ENCODE measurements around the gene CCDC188.

The CCDC188 gene

DNA sequence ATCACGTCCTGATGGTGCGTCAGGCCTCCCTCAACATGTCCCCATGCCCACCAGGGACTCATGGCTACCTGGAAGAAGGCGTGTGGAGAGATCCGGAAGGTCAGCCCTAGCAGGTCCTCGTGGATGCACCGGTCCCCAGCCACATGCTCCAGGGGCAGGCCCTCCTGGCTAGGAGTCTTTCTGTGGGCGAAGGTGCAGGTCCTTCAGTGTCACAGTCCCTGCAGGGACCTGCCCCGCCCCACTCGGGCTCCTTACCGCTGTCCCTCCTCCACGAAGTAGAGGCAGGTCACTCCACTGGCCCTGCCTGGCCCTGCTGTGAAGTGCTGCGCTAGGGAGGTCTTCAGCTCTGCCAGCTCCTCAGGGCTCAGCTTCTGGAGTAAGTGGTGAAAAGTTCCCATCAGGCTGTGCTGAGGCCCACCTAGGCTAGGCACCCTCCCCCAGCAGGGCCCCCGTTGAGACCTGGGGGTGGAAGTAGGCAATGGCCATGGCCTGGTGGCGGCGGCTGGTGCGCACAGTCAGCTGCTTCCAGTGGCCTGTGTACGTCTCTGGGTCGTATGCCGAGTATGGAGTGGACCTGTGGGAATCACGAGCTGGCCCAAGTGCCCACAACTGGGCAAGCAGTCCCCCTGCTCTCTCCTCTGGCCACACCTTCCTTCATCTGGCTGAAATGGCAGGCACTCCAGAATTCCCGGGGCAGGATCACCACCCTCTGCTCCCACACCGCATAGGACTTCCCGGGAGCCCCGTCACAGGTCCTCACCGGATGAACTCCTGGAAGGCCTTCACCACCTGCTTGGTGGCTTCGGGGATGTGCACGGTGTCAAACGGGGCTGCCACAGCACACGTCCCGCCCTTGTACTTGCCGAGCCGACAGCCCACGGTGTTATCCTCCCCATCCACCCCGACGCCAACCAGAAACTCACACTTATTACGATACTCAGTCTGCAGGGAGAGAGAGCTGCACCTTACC lies 36.1 kb downstream of the CCDC188 start:
- TF ChIP-seq MYC (IDR thresholded peaks at IDR 0.05; ENCODE audit: low read depth, low read length) (no peak), CTCF (IDR thresholded peaks at IDR 0.05; ENCODE audit: low read depth, low read length) (no peak), POLR2A (IDR thresholded peaks at IDR 0.05; ENCODE audit: extremely low read depth, insufficient read length) (no peak)
- TF ChIP-seq, protein P1, sequence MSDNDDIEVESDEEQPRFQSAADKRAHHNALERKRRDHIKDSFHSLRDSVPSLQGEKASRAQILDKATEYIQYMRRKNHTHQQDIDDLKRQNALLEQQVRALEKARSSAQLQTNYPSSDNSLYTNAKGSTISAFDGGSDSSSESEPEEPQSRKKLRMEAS (IDR thresholded peaks at IDR 0.05; ENCODE audit: low read depth, low read length), result no peak
- DNase-seq (ENCODE audit: low read depth), result no peak
- H3K4me3 ChIP-seq (ENCODE audit: low read depth, low read length), result no peak overlapping the region

- DNase-seq (ENCODE audit: low read depth), result no peak
- H3K4me3 ChIP-seq (ENCODE audit: low read depth, low read length), result no peak overlapping the region
Observed at GRCh38 chr22:20113551-20114310, 37.1 kb downstream of the CCDC188 start.

DNA sequence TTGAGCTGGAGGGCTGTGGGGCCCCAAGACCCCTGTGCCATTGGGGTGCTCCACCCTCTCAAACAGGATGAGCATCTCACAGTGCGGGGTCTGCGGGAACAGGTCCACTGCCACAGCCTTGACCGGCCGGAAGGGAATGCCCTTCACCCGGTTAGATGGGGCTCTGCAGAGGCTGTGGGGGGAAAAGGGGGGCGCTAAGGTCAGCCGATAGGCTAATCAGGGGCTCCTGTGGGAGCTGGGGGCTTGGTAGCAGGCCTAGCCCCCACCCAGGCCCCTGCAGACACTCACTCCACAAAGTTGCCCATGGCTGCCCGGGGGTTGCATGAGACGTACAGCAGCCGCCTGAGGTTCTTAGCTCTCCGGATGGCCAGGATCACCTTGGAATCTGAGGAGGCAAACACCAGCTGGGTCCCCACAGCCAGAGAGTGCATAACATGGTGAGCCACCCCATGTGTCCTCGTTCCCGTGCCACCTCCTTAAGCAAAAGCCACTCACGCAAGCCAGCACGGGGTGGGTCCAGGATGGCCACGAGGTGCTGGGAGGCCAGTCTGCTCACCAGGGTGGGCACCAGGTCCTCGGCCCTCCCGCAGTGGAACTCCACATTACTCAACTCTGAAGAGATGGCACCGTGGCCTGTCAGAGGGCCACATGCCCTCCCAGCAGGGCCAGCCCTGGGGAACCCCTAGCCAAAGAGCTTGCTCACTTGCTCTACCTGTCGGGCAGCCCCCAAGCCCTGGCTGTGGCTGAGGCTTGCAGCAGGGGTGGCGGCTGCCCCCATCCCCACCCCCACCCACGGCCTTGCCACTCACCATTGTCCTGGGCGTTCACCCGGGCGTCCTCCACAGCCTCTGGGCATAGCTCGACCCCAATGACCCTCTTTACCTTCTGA lies 38.0 kb downstream of the CCDC188 start:
- H3K4me3 ChIP-seq (ENCODE audit: low read depth, low read length), result no peak overlapping the region
- TF ChIP-seq CTCF (IDR thresholded peaks at IDR 0.05; ENCODE audit: low read depth, low read length) (no peak), POLR2A (IDR thresholded peaks at IDR 0.05; ENCODE audit: extremely low read depth, insufficient read length) (no peak), MYC (IDR thresholded peaks at IDR 0.05; ENCODE audit: low read depth, low read length) (no peak)
- TF ChIP-seq, protein P1 (IDR thresholded peaks at IDR 0.05; ENCODE audit: low read depth, low read length), result no peak
- DNase-seq (ENCODE audit: low read depth), result no peak

More at GRCh38 chr22:20113551-20114310, 37.1 kb downstream of the CCDC188 start:
- TF ChIP-seq MYC (IDR thresholded peaks at IDR 0.05; ENCODE audit: low read depth, low read length), result no peak
- TF ChIP-seq POLR2A (IDR thresholded peaks at IDR 0.05; ENCODE audit: extremely low read depth, insufficient read length), result no peak
- TF ChIP-seq, protein P1 (IDR thresholded peaks at IDR 0.05; ENCODE audit: low read depth, low read length), result no peak
- no peak for TF ChIP-seq CTCF (IDR thresholded peaks at IDR 0.05; ENCODE audit: low read depth, low read length)

- H3K4me3 ChIP-seq (ENCODE audit: low read depth, low read length), result no peak overlapping the region
- no peak for DNase-seq (ENCODE audit: low read depth)
- TF ChIP-seq MYC (IDR thresholded peaks at IDR 0.05; ENCODE audit: low read depth, low read length) (no peak), CTCF (IDR thresholded peaks at IDR 0.05; ENCODE audit: low read depth, low read length) (no peak), POLR2A (IDR thresholded peaks at IDR 0.05; ENCODE audit: extremely low read depth, insufficient read length) (no peak)
- TF ChIP-seq, protein P1 (IDR thresholded peaks at IDR 0.05; ENCODE audit: low read depth, low read length), result no peak
Observed at GRCh38 chr22:20111689-20112622, 38.9 kb downstream of the CCDC188 start.
